IgD-negative memory B cell (primary cell): ENCODE results near the gene PABPC1L. TPM values are rescaled to one million over a fixed set of nuclear protein-coding genes. Genes with fewer than 3 reads are reported as not detected.

Experiments
- H3K27ac Mint-ChIP-seq, 3 donors: one replicate each; pipeline ENCODE4 v1.8.0; 2020 to 2022; ENCODE audit warnings: mild to moderate bottlenecking in 3 of 3, mixed read lengths in 3 of 3, moderate library complexity in 1 of 3
- H3K27me3 Mint-ChIP-seq: one replicate; pipeline ENCODE4 v1.8.0; 2021; ENCODE audit warnings: mixed read lengths
- H3K36me3 Mint-ChIP-seq: one replicate; pipeline ENCODE4 v1.8.0; 2020; ENCODE audit warnings: mild to moderate bottlenecking, mixed read lengths
- H3K4me1 Mint-ChIP-seq, 3 donors: one replicate each; pipeline ENCODE4 v1.8.0; 2020 to 2022; ENCODE audit warnings: mixed read lengths in 3 of 3, mild to moderate bottlenecking in 1 of 3
- H3K4me3 Mint-ChIP-seq, 4 donors: one replicate each; pipeline ENCODE4 v1.8.0; 2020 to 2022; ENCODE audit warnings: mild to moderate bottlenecking in 4 of 4, mixed read lengths in 4 of 4, moderate library complexity in 3 of 4
- H3K9me3 Mint-ChIP-seq, 3 donors: one replicate each; pipeline ENCODE4 v1.8.0; 2020 to 2021; ENCODE audit warnings: mixed read lengths in 3 of 3, mild to moderate bottlenecking in 1 of 3
- polyA plus RNA-seq: library from polyadenylated mRNA; unstranded; fragments of 300-500 nt; fragmentation: Illumina TruSeq; gene quantifications from one replicate; pipeline ENCODE4 v1.2.3, GENCODE V29; 2021

Gene PABPC1L
- polyA plus RNA-seq, 1 donor from 2014 or later, result 3.4 TPM

DNA sequence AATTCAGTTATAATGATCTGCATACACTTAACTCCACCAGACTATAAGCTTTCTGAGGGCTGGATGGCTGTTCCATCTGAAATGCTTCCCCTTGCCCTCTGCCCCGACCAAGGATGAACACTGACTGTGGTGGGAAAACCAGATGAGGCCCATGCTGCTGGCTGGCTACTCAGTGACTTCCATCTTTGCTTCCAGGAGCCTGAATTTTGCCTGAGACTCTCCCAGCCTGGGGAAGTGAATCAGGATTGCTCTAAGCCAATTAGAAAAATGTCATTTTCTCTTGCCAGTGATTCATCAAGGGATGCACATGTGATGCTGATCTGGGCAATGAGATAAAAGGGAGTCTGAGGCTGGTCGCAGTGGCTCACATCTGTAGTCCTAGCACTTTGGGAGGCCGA, 52.0 kb downstream of the PABPC1L start:
- H3K27me3 Mint-ChIP-seq, result no peaks in the 10 kb centered on the region
- peaks cover 35 to 46% (median 41%) of the 10 kb centered on the region in 3 donors for H3K4me1 Mint-ChIP-seq
- H3K4me3 Mint-ChIP-seq, result peak overlapping the region in 1 of 4 donors; percentile 86
- peak overlapping the region in 1 of 3 donors; percentile 86 for H3K27ac Mint-ChIP-seq
- H3K36me3 Mint-ChIP-seq, result no peaks in the 10 kb centered on the region
- no peaks in the 10 kb centered on the region for H3K9me3 Mint-ChIP-seq

DNA sequence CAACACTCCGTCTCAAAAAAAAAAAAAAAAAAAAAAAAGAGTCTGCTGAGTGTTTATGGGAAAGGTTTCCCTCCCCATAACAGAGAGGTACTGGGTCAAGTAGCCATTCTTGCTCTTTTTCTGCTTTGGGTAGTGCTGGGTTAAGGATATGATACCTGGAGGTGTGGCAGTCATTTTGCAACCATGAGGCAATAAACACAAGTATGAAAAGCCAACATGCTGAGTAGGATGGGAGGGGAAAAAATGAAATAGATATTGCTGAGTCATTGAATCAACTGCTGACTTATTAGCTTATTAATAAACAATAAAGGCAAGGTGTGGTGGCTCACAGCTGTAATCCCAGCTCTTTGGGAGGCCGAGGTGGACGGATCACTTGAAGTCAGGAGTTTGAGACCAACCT, 52.6 kb downstream of the PABPC1L start:
- Mint-ChIP-seq H3K27me3 (no peaks in the 10 kb centered on the region), H3K9me3 (no peaks in the 10 kb centered on the region), H3K4me3 (peak overlapping the region in 1 of 4 donors; percentile 67), H3K27ac (no peak overlapping the region), H3K4me1 (peaks cover 35 to 43% (median 41%) of the 10 kb centered on the region in 3 donors), H3K36me3 (no peaks in the 10 kb centered on the region)

GRCh38 chr20:44963325-44964215, 53.7 kb downstream of the PABPC1L start:
- Mint-ChIP-seq H3K9me3 (no peaks in the 10 kb centered on the region), H3K27ac (peak overlapping the region in 1 of 3 donors; percentile 76), H3K27me3 (no peaks in the 10 kb centered on the region), H3K4me1 (peaks cover 31 to 40% (median 38%) of the 10 kb centered on the region in 3 donors), H3K36me3 (no peaks in the 10 kb centered on the region), H3K4me3 (peak overlapping the region; percentile 13 to 83 (median 44))

GRCh38 chr20:44965651-44966029, 55.8 kb downstream of the PABPC1L start:
- Mint-ChIP-seq H3K4me1 (peaks cover 31 to 41% (median 40%) of the 10 kb centered on the region in 3 donors), H3K27me3 (no peaks in the 10 kb centered on the region), H3K9me3 (no peaks in the 10 kb centered on the region), H3K36me3 (no peaks in the 10 kb centered on the region), H3K4me3 (peak overlapping the region; percentile 88 to 98 (median 94)), H3K27ac (peak overlapping the region; percentile 75 to 97 (median 93))

DNA sequence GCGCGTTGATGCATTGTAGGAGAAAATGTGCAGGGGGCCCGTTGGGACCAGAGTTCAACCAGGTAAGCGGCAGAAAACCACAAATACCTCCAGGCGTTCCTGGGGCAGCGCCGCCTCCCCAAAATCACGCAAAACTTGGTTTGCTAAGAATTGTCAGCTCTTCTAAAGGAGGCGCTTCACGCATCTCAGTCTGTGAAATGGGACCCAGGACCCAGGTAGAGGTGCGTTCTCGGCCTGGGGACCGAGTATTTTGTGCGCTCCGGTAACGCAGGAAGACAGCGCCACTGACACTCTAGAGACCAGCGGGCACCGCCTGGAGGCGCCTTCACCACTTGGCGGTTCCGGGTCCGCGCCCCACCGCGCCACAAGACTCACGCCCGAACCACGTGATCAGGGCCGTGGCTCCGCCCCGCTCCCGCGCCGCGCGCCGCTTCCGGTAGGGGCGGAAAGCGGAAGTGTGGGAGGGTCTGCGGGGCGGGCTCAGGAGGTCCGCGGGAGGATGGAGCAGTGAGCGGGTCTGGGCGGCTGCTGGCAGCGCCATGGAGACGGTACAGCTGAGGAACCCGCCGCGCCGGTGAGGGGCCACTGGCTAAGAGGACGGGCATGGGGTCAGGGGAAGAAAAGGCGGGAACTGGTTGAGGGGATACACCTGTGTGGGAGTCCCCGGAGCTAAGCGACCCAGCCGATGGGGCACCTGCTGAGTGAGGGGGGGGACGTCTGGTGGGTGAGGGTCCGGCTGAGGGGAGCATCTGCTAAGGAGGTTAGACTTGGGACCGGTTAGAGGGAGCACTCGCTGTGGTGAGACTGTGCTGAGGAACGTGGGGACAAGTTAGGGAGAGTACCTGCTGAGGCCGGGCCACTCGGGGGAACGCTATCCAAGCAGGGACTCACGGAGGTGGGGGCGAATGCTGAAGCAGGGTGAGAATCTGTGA, 56.4 kb downstream of the PABPC1L start, which contains the start of gene STK4:
STK4 (plus strand) TSS at position 483 of the 932 bp plus-strand sequence; CDS start at position 540, 57 bp downstream.
- Mint-ChIP-seq H3K27ac (peak within 1 kb of the TSS; percentile 75 to 97 (median 93)), H3K36me3 (no peaks in the 10 kb centered on the region), H3K9me3 (no peaks in the 10 kb centered on the region), H3K4me3 (peak within 1 kb of the TSS; percentile 88 to 98 (median 94)), H3K27me3 (no peaks in the 10 kb centered on the region), H3K4me1 (peaks cover 37 to 43% (median 42%) of the 10 kb centered on the region in 3 donors)

GRCh38 chr20:44967207-44967807, 57.4 kb downstream of the PABPC1L start:
- Mint-ChIP-seq H3K4me1 (peaks cover 38 to 48% (median 44%) of the 10 kb centered on the region in 3 donors), H3K36me3 (no peaks in the 10 kb centered on the region), H3K4me3 (peak overlapping the region; percentile 88 to 98 (median 94)), H3K27me3 (no peaks in the 10 kb centered on the region), H3K27ac (peak overlapping the region; percentile 75 to 97 (median 93)), H3K9me3 (no peaks in the 10 kb centered on the region)

GRCh38 chr20:44969300-44969894, 59.5 kb downstream of the PABPC1L start:
- H3K4me1 Mint-ChIP-seq, result peaks cover 37 to 53% (median 48%) of the 10 kb centered on the region in 3 donors
- H3K27ac Mint-ChIP-seq, result peak overlapping the region; percentile 75 to 97 (median 93)
- peaks cover 4% of the 10 kb centered on the region for H3K36me3 Mint-ChIP-seq
- no peaks in the 10 kb centered on the region for H3K9me3 Mint-ChIP-seq
- H3K27me3 Mint-ChIP-seq, result no peaks in the 10 kb centered on the region
- H3K4me3 Mint-ChIP-seq, result peak overlapping the region; percentile 88 to 98 (median 94)

- no peaks in the 10 kb centered on the region for H3K9me3 Mint-ChIP-seq
- peaks cover 7% of the 10 kb centered on the region for H3K36me3 Mint-ChIP-seq
- H3K4me1 Mint-ChIP-seq, result peaks cover 36 to 59% (median 53%) of the 10 kb centered on the region in 3 donors
- H3K4me3 Mint-ChIP-seq, result peak overlapping the region; percentile 79 to 98 (median 90)
- H3K27me3 Mint-ChIP-seq, result no peaks in the 10 kb centered on the region
- peak overlapping the region; percentile 75 to 97 (median 92) for H3K27ac Mint-ChIP-seq
Observed at GRCh38 chr20:44970243-44970757, 60.4 kb downstream of the PABPC1L start.

DNA sequence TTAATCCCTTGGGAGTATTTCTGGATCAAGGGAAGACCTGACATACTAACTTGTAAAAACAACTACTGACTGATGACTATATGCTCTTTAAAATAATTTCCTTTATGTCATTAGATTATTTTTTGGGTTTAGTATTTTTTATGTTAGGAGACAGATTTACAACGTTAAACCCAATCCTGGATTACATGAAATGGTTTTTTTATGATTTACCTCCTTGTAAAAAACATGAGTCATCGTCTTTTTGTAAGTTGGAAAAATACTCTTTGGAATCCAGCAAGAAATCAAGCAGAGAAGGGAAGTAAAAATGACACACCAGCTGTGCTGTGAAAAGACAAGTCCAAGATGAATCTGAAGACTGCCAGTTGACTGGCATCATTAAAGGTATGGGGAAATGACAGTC, 63.2 kb downstream of the PABPC1L start:
- Mint-ChIP-seq H3K4me1 (peaks cover 44 to 68% (median 60%) of the 10 kb centered on the region in 3 donors), H3K4me3 (peak overlapping the region in 3 of 4 donors; percentile 18 to 58 (median 36)), H3K27me3 (no peaks in the 10 kb centered on the region), H3K36me3 (peaks cover 21% of the 10 kb centered on the region), H3K9me3 (no peaks in the 10 kb centered on the region), H3K27ac (peak overlapping the region in 2 of 3 donors; percentile 39 to 41)

- Mint-ChIP-seq H3K4me3 (peak overlapping the region in 1 of 4 donors; percentile 19), H3K27me3 (no peaks in the 10 kb centered on the region), H3K4me1 (peaks cover 37 to 60% (median 48%) of the 10 kb centered on the region in 3 donors), H3K27ac (peak overlapping the region in 2 of 3 donors; percentile 88 to 95), H3K9me3 (no peaks in the 10 kb centered on the region), H3K36me3 (peaks cover 25% of the 10 kb centered on the region)
Observed at GRCh38 chr20:44976698-44977097, 66.8 kb downstream of the PABPC1L start.

DNA sequence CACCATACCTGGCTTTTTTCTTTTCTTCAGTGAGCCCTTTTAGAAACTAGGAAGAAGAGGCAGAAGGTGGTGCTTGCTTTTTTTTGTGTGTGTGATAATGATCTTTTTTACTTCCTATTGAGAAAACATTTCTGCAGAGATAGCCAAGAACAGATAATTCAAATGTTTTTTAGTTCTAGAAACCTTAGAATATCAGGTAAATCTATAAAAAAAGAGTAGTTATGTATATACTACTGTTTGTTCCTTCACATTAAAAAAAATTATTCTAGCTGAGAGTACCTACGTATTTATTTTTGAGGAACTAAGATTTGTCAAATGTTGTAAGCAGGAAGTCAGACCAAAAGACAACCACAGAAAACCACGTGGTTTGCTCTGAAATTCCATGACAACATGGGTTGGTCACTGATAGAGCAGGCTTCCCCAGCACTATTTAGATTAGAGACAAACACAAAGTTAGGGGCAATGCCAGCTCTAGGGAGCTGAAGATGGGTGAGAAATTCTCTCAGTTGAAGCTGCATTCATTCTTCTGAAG, 69.3 kb downstream of the PABPC1L start:
- peaks cover 34 to 57% (median 46%) of the 10 kb centered on the region in 3 donors for H3K4me1 Mint-ChIP-seq
- no peaks in the 10 kb centered on the region for H3K9me3 Mint-ChIP-seq
- H3K27ac Mint-ChIP-seq, result peak overlapping the region; percentile 95 to 99 (median 97)
- peaks cover 21% of the 10 kb centered on the region for H3K36me3 Mint-ChIP-seq
- no peaks in the 10 kb centered on the region for H3K27me3 Mint-ChIP-seq
- peak overlapping the region; percentile 66 to 94 (median 86) for H3K4me3 Mint-ChIP-seq

- Mint-ChIP-seq H3K27me3 (no peaks in the 10 kb centered on the region), H3K9me3 (no peaks in the 10 kb centered on the region), H3K36me3 (peaks cover 14% of the 10 kb centered on the region), H3K4me1 (peaks cover 42 to 57% (median 48%) of the 10 kb centered on the region in 3 donors), H3K4me3 (no peak overlapping the region), H3K27ac (peak overlapping the region; percentile 84 to 97 (median 95))
Observed at GRCh38 chr20:44981736-44982406, 72.0 kb downstream of the PABPC1L start.

GRCh38 chr20:44983093-44983674, 73.3 kb downstream of the PABPC1L start:
- Mint-ChIP-seq H3K27me3 (no peaks in the 10 kb centered on the region), H3K36me3 (peaks cover 7% of the 10 kb centered on the region), H3K27ac (peak overlapping the region in 2 of 3 donors; percentile 44 to 95), H3K4me3 (peak overlapping the region in 1 of 4 donors; percentile 53), H3K9me3 (no peaks in the 10 kb centered on the region), H3K4me1 (peaks cover 36 to 48% (median 39%) of the 10 kb centered on the region in 3 donors)
